NCI-H345 treated with DMSO at 0.1 percent for 48 hours (cell line): ENCODE results near the gene AP3B1.

ENCODE experiments used
- DNase-seq: peaks from one replicate; lab custom pipeline; 2025; ENCODE audit not compliant: unreplicated experiment; lab: John Stamatoyannopoulos, UW

The AP3B1 gene

GRCh38 chr5:78289911-78290310 lies 4.6 kb downstream of the AP3B1 start:
- DNase-seq, result no peak

GRCh38 chr5:78288246-78288645 lies 6.3 kb downstream of the AP3B1 start:
- no peak for DNase-seq

GRCh38 chr5:78287833-78288232 lies 6.7 kb downstream of the AP3B1 start:
- DNase-seq, result no peak

- DNase-seq, result no peak
Observed at GRCh38 chr5:78287169-78287568, 7.3 kb downstream of the AP3B1 start.

GRCh38 chr5:78286290-78286689 lies 8.2 kb downstream of the AP3B1 start:
- DNase-seq, result no peak

GRCh38 chr5:78283802-78284201 lies 10.7 kb downstream of the AP3B1 start:
- DNase-seq, result no peak

- no peak for DNase-seq
Observed at GRCh38 chr5:78283105-78283504, 11.4 kb downstream of the AP3B1 start.

- no peak for DNase-seq
Observed at GRCh38 chr5:78280261-78280660, 14.2 kb downstream of the AP3B1 start.

- DNase-seq, result no peak
Observed at GRCh38 chr5:78279194-78279593, 15.3 kb downstream of the AP3B1 start.

- DNase-seq, result no peak
Observed at GRCh38 chr5:78277715-78278114, 16.8 kb downstream of the AP3B1 start.

- DNase-seq, result no peak
Observed at GRCh38 chr5:78275998-78276543, 18.4 kb downstream of the AP3B1 start.

- no peak for DNase-seq
Observed at GRCh38 chr5:78274540-78275197, 19.8 kb downstream of the AP3B1 start.

- DNase-seq, result no peak
Observed at GRCh38 chr5:78273436-78273835, 21.1 kb downstream of the AP3B1 start.

- no peak for DNase-seq
Observed at GRCh38 chr5:78271766-78272165, 22.7 kb downstream of the AP3B1 start.

- DNase-seq, result no peak
Observed at GRCh38 chr5:78269088-78269703, 25.3 kb downstream of the AP3B1 start.

- DNase-seq, result no peak
Observed at GRCh38 chr5:78268356-78268755, 26.1 kb downstream of the AP3B1 start.

- no peak for DNase-seq
Observed at GRCh38 chr5:78265163-78265562, 29.3 kb downstream of the AP3B1 start.

- DNase-seq, result no peak
Observed at GRCh38 chr5:78264600-78264999, 29.9 kb downstream of the AP3B1 start.

- DNase-seq, result no peak
Observed at GRCh38 chr5:78260771-78261170, 33.7 kb downstream of the AP3B1 start.

GRCh38 chr5:78253201-78253600 lies 41.3 kb downstream of the AP3B1 start:
- DNase-seq, result no peak

GRCh38 chr5:78252715-78253114 lies 41.8 kb downstream of the AP3B1 start:
- DNase-seq, result no peak

GRCh38 chr5:78251663-78252284 lies 42.7 kb downstream of the AP3B1 start:
- DNase-seq, result no peak
